ENCODE measurements around the gene MAP3K20.

MAP3K20 gene

DNA sequence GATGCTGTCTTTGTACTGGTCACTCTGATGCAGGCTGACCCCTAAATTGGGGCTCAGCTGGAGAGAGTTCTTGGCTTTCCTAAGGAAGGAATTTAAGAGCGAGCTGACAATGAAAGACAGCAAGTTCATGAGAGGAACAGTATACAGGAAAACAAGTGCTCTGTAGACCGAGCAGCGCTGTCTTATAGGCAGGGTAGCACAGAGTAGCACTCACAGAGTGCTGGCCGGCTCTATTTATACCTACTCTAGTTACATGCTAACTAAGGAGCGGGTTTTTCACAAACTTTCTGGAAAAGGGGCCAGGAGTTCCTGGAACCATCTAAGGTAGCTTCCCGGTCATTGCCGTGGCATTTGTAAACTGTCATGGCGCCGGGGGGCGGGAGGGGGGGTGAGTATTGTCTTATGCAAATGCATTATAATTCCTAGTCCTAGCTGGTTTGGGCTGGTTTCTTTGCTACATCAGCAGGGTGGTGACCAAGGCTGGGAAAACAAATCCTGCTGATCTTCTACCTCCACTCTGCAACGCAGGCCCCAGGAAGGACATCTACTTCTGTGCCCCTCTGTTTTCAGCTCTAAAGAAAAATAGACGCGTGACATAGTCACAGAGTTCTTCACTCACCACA lies 31.6 kb upstream of the MAP3K20 start:
- Histone ChIP-seq H3K36me3 (ENCODE audit: insufficient read depth, low read length) (no peaks in the 10 kb centered on the region), H3K9me3 (ENCODE audit: control insufficient read depth, insufficient read depth, low read length) (no peaks in the 10 kb centered on the region), H3K4me1 (ENCODE audit: insufficient read depth, low read length) (peaks cover 6% of the 10 kb centered on the region; the same call in 1 of the 2 replicates), H3K9ac (ENCODE audit: low read depth, low read length) (no peak overlapping the region)

- no peaks in the 10 kb centered on the region for H3K9me3 ChIP-seq (ENCODE audit: control insufficient read depth, insufficient read depth, low read length)
- H3K9ac ChIP-seq (ENCODE audit: low read depth, low read length): no peak overlapping the region
- H3K36me3 ChIP-seq (ENCODE audit: insufficient read depth, low read length): no peaks in the 10 kb centered on the region
- peaks cover 6% of the 10 kb centered on the region; the same call in 1 of the 2 replicates for H3K4me1 ChIP-seq (ENCODE audit: insufficient read depth, low read length)
These were observed 31.0 kb upstream of the MAP3K20 start for GRCh38 chr2:173044686-173045085.

DNA sequence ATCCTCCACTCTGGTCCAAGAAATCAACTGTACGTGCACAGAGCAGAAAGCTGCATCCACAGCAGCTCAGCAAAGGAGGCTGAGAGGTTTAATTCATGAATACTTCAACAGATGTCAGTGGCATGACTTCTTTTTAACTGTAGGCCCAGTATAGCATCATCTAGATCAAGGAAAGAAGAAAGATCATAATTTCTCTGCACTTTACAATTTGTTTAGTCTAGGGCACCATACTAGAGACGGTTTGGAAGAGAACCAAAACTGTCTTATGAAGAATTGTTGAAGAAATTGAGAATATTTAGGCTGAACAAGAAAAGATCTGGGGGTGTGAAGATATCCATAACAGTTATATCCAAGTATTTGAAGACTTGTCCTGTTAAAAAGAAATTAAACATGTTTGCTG lies 30.5 kb upstream of the MAP3K20 start:
- H3K4me1 ChIP-seq (ENCODE audit: insufficient read depth, low read length): peaks cover 6% of the 10 kb centered on the region; the same call in 1 of the 2 replicates
- no peaks in the 10 kb centered on the region for H3K36me3 ChIP-seq (ENCODE audit: insufficient read depth, low read length)
- no peak overlapping the region for H3K9ac ChIP-seq (ENCODE audit: low read depth, low read length)
- H3K9me3 ChIP-seq (ENCODE audit: control insufficient read depth, insufficient read depth, low read length): no peaks in the 10 kb centered on the region

DNA sequence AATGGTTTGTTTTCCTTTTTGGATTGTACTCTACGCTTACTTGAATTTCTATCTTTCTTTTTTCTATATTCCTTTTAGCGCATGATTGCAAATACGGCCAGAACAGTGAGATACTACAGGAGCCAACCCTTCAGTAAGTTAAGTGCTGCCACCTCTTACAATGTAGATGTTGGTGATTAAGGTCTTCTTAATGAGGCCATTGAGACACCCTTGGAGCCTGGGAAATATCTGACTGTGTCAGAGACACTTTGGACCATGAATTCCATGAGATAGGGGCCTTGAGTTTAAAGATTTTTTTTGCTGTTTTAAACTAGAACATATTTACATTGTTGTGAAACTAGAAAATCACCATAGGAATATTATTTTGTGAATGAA lies 27.1 kb upstream of the MAP3K20 start:
- no peak overlapping the region for H3K9ac ChIP-seq (ENCODE audit: low read depth, low read length)
- 0 out of 2 replicates have a peak, but pooled peaks cover 5% of the 10 kb centered on the region for H3K4me1 ChIP-seq (ENCODE audit: insufficient read depth, low read length)
- H3K36me3 ChIP-seq (ENCODE audit: insufficient read depth, low read length): no peaks in the 10 kb centered on the region
- H3K9me3 ChIP-seq (ENCODE audit: control insufficient read depth, insufficient read depth, low read length): no peaks in the 10 kb centered on the region

GRCh38 chr2:173048897-173049661 lies 26.6 kb upstream of the MAP3K20 start:
- H3K36me3 ChIP-seq (ENCODE audit: insufficient read depth, low read length): no peaks in the 10 kb centered on the region
- peaks cover 3% of the 10 kb centered on the region; the same call in 1 of the 2 replicates for H3K4me1 ChIP-seq (ENCODE audit: insufficient read depth, low read length)
- no peaks in the 10 kb centered on the region for H3K9me3 ChIP-seq (ENCODE audit: control insufficient read depth, insufficient read depth, low read length)
- H3K9ac ChIP-seq (ENCODE audit: low read depth, low read length): no peak overlapping the region

DNA sequence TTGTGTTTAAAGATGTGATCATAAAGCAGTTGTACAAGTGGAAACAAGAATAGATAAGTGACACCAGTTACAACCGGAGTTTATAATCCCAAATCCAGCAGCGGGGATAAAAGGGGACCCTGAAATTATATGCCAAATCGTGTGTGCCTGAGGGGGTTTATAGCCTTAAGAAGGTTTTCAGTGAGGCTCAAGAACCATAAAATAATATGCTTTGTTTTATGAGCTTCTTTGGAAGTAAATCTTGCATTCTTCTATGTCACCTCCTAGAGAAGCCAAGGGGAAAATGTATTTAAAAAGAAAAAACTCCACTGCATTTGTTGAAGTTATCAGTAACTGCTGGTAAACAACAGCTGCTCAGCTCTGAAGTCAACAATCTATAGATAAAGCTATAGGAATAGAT lies 25.8 kb upstream of the MAP3K20 start:
- no peak overlapping the region for H3K9ac ChIP-seq (ENCODE audit: low read depth, low read length)
- H3K4me1 ChIP-seq (ENCODE audit: insufficient read depth, low read length): peaks cover 3% of the 10 kb centered on the region; the same call in 1 of the 2 replicates

DNA sequence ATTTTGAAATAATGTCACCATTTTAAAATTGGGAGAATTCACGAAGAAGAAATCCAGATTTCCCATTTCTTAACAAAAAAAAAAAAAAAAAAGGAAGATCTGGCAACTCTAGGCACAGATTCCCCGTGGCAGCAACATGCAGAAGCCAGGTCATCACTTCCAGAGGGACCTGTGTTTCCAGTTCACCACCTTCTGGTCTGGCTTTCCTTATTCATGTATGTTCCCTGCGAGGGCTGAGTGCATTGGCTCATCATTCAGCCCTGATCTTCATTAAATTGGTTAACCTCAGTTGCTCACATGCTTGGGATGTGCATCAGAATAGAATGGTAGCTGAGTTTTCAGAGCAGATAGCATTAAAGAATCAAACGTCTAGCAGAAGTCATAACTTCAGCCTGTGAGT lies 25.0 kb upstream of the MAP3K20 start:
- Histone ChIP-seq H3K36me3 (ENCODE audit: insufficient read depth, low read length) (no peaks in the 10 kb centered on the region), H3K9ac (ENCODE audit: low read depth, low read length) (no peak overlapping the region), H3K9me3 (ENCODE audit: control insufficient read depth, insufficient read depth, low read length) (no peaks in the 10 kb centered on the region), H3K4me1 (ENCODE audit: insufficient read depth, low read length) (peaks cover 3% of the 10 kb centered on the region; the same call in 1 of the 2 replicates)

More for the DNA sequence above, 25.8 kb upstream of the MAP3K20 start:
- Histone ChIP-seq H3K9me3 (ENCODE audit: control insufficient read depth, insufficient read depth, low read length) (no peaks in the 10 kb centered on the region), H3K36me3 (ENCODE audit: insufficient read depth, low read length) (no peaks in the 10 kb centered on the region)

GRCh38 chr2:173051463-173052215 lies 24.0 kb upstream of the MAP3K20 start:
- Histone ChIP-seq H3K9ac (ENCODE audit: low read depth, low read length) (no peak overlapping the region), H3K36me3 (ENCODE audit: insufficient read depth, low read length) (no peaks in the 10 kb centered on the region), H3K9me3 (ENCODE audit: control insufficient read depth, insufficient read depth, low read length) (no peaks in the 10 kb centered on the region), H3K4me1 (ENCODE audit: insufficient read depth, low read length) (peaks cover 3% of the 10 kb centered on the region; the same call in 1 of the 2 replicates)

DNA sequence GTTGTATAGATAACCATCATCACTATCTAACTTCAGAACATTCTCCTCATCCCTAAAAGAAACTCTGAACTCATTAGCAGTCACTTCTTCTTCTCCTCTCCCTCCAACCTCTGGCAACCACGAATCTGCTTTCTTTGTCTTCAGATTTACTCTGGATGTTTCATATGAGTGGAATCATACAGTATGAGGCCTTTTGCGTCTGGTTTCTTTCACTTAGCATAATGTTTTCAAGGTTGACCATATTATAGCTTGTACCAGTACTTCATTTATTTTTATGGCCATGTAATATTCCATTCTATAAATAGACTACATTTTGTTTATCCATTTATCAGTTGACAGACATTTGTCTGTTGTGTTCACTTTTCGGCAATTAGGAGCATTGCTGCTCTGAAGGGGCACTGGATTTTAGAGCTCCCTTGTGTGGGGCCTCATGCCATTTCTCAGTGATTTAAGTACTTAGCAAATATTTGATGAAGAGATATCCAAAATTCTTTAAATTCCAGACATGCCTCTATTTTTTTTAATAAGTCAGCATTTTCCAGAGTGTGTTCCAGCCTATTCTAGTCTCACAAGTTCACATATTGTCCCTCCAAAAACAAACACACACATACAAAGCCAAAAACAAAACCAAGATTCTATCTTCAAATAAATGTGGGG lies 22.5 kb upstream of the MAP3K20 start:
- peaks cover 3% of the 10 kb centered on the region; the same call in 1 of the 2 replicates for H3K4me1 ChIP-seq (ENCODE audit: insufficient read depth, low read length)

GRCh38 chr2:173054466-173054865 lies 21.2 kb upstream of the MAP3K20 start:
- no peaks in the 10 kb centered on the region; the same call in 1 of the 2 replicates for H3K36me3 ChIP-seq (ENCODE audit: insufficient read depth, low read length)
- no peaks in the 10 kb centered on the region for H3K9me3 ChIP-seq (ENCODE audit: control insufficient read depth, insufficient read depth, low read length)

More for the DNA sequence above, 22.5 kb upstream of the MAP3K20 start:
- no peak overlapping the region for H3K9ac ChIP-seq (ENCODE audit: low read depth, low read length)
- no peaks in the 10 kb centered on the region for H3K36me3 ChIP-seq (ENCODE audit: insufficient read depth, low read length)
- H3K9me3 ChIP-seq (ENCODE audit: control insufficient read depth, insufficient read depth, low read length): no peaks in the 10 kb centered on the region

DNA sequence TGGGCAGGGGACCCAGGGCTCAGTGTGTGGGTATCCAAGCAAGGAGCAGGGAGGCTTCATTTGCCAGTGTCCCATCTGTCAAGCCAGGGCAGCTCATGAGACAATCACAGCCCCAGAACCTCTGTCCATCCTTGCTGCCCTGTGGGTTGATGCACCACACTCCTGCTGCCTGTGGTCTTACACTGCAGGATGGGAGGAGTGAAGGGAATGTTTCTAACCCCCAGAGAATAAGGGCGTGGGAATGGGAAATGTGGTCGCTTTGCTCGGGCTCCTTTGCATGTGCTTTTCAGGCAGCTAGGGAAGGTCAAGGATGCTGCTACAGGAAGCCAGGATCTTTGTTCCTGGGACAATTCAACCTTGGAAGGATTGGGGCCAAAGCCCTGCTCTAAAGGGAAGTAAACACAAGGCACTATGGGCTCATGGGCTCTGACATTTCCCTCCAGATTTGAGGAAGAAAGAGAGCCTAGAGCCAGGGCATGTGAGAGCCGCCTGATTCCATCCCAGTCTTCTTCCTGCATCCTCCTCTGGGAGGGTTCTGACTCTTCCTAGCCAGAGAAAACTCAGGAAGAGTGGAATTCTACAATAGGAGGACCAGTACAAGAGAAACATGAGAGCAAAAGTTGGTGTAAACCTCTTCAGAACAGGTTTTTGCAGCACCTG lies 18.8 kb upstream of the MAP3K20 start:
- Histone ChIP-seq H3K4me1 (ENCODE audit: insufficient read depth, low read length) (peaks cover 3% of the 10 kb centered on the region; the same call in 1 of the 2 replicates), H3K9ac (ENCODE audit: low read depth, low read length) (no peak overlapping the region), H3K9me3 (ENCODE audit: control insufficient read depth, insufficient read depth, low read length) (no peaks in the 10 kb centered on the region), H3K36me3 (ENCODE audit: insufficient read depth, low read length) (no peaks in the 10 kb centered on the region; the same call in 1 of the 2 replicates)

More at GRCh38 chr2:173054466-173054865, 21.2 kb upstream of the MAP3K20 start:
- peaks cover 3% of the 10 kb centered on the region; the same call in 1 of the 2 replicates for H3K4me1 ChIP-seq (ENCODE audit: insufficient read depth, low read length)
- no peak overlapping the region for H3K9ac ChIP-seq (ENCODE audit: low read depth, low read length)

- no peaks in the 10 kb centered on the region for H3K9me3 ChIP-seq (ENCODE audit: control insufficient read depth, insufficient read depth, low read length)
- peaks cover 3% of the 10 kb centered on the region; the same call in 1 of the 2 replicates for H3K4me1 ChIP-seq (ENCODE audit: insufficient read depth, low read length)
- no peaks in the 10 kb centered on the region; the same call in 1 of the 2 replicates for H3K36me3 ChIP-seq (ENCODE audit: insufficient read depth, low read length)
- H3K9ac ChIP-seq (ENCODE audit: low read depth, low read length): no peak overlapping the region
These were observed 17.5 kb upstream of the MAP3K20 start for GRCh38 chr2:173058097-173058496.

DNA sequence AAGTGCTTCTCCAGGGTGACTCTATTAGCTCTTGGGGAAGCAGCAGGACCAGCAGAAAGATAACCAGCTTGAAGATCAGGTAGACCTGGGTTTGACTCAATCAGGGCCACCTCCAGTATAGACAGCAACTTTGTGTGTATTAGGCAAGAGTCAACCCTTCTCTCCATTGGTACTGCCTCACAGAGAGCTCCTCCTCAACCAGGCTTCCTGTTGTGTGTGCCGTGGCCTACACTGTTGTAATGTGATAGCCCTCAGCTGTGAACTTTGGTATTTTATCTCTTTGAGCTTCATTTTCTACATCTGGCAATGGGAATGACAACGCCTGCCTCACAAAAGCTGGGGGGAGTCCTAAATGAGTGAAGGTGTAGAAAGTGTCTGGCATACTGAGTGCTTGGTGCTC lies 17.0 kb upstream of the MAP3K20 start:
- H3K9ac ChIP-seq (ENCODE audit: low read depth, low read length): no peak overlapping the region
- peaks cover 2% of the 10 kb centered on the region; the same call in 1 of the 2 replicates for H3K4me1 ChIP-seq (ENCODE audit: insufficient read depth, low read length)
- no peaks in the 10 kb centered on the region for H3K9me3 ChIP-seq (ENCODE audit: control insufficient read depth, insufficient read depth, low read length)
- H3K36me3 ChIP-seq (ENCODE audit: insufficient read depth, low read length): no peaks in the 10 kb centered on the region; the same call in 1 of the 2 replicates

Data from ES-I3 (cell line).